SK-N-SH (cell line): Measurements from ENCODE around the gene C1QTNF8. TPM values are rescaled to one million over a fixed set of nuclear protein-coding genes. Genes with fewer than 3 reads are reported as not detected.

Experiments used
- CTCF ChIA-PET: fragments of 300-600, 350-600 bp; formaldehyde crosslinking; extraction: SDS; loops from one replicate; lab custom pipeline; 2021; lab: Yijun Ruan, JAX
- POLR2A ChIA-PET: fragments of 350-600 bp; sonication (Branson Sonifier 250); formaldehyde crosslinking; extraction: SDS; loops from one replicate; lab custom pipeline; 2020; ENCODE audit warnings: antibody characterized with exemption, inconsistent platforms; lab: Yijun Ruan, JAX
- DNase-seq: peaks from one replicate; pipeline ENCODE4 v3.0.0; 2012
- H2AFZ ChIP-seq: fragments of 200-600 bp; sonication (generic); 2 replicates; pipeline ENCODE4 v1.8.1; 2016; ENCODE audit warnings: antibody characterized with exemption, mild to moderate bottlenecking, low read depth
- H3F3A ChIP-seq: fragments of 200-600 bp; sonication (generic); replicated peaks from 2 replicates; pipeline ENCODE3; 2016; ENCODE audit warnings: antibody characterized with exemption, mild to moderate bottlenecking; ENCODE audit not compliant: insufficient read depth
- H3K27ac ChIP-seq, 2 experiments: fragments of 200-500 bp in 1 of 2; fragments of 200-600 bp in 1 of 2; sonication (Bioruptor generic) in 1 of 2; sonication (generic), shearing (Covaris generic) in 1 of 2; 2 replicates each; pipeline versions ENCODE4 v1.5.1 to v1.6.1; 2014 to 2016; ENCODE audit warnings: low read depth in 2 of 2, inconsistent platforms in 1 of 2, low read length in 1 of 2, mild to moderate bottlenecking in 1 of 2, mixed read lengths in 1 of 2
- H3K27me3 ChIP-seq: fragments of 200-600 bp; sonication (generic), shearing (Covaris generic); 2 replicates; pipeline ENCODE4 v1.6.1; 2016; ENCODE audit warnings: mixed run types; ENCODE audit not compliant: insufficient read depth
- H3K36me3 ChIP-seq, 2 experiments: fragments of 200-500 bp in 1 of 2; fragments of 200-600 bp in 1 of 2; sonication (Bioruptor generic) in 1 of 2; sonication (generic) in 1 of 2; replicated peaks in 1 of 2; 2 replicates each; pipeline versions ENCODE3 to v1.5.1; 2014 to 2016; ENCODE audit warnings: low read length in 1 of 2, mild to moderate bottlenecking in 1 of 2; ENCODE audit not compliant: insufficient read depth in 2 of 2, control insufficient read depth in 1 of 2
- H3K4me1 ChIP-seq, 2 experiments: fragments of 200-500 bp in 1 of 2; fragments of 200-600 bp in 1 of 2; sonication (Bioruptor generic) in 1 of 2; sonication (generic), shearing (Covaris generic) in 1 of 2; 2 replicates each; pipeline versions ENCODE4 v1.5.1 to v1.6.1; 2014 to 2016; ENCODE audit warnings: low read depth in 1 of 2, low read length in 1 of 2, mixed run types in 1 of 2; ENCODE audit not compliant: insufficient read depth in 2 of 2, control insufficient read depth in 1 of 2
- H3K4me2 ChIP-seq: fragments of 200-600 bp; sonication (generic), shearing (Covaris generic); 2 replicates; pipeline ENCODE4 v1.6.1; 2017; ENCODE audit warnings: mixed run types
- H3K4me3 ChIP-seq, 2 experiments: fragments of 200-500 bp in 1 of 2; fragments of 200-600 bp in 1 of 2; sonication (Bioruptor generic) in 1 of 2; sonication (generic), shearing (Covaris generic) in 1 of 2; 2 replicates each; pipeline versions ENCODE4 v1.5.1 to v1.8.1; 2014 to 2016; ENCODE audit warnings: low read depth in 2 of 2, inconsistent platforms in 1 of 2, low read length in 1 of 2, mild to moderate bottlenecking in 1 of 2, mixed read lengths in 1 of 2, moderate library complexity in 1 of 2
- H3K79me2 ChIP-seq: fragments of 200-600 bp; sonication (generic); 2 replicates; pipeline ENCODE4 v1.8.1; 2017; ENCODE audit warnings: mild to moderate bottlenecking; ENCODE audit not compliant: insufficient read depth
- H3K9ac ChIP-seq: fragments of 200-600 bp; sonication (generic); 2 replicates; pipeline ENCODE4 v1.6.1; 2017; ENCODE audit warnings: mixed run types
- H3K9me2 ChIP-seq: fragments of 200-600 bp; sonication (generic); 2 replicates; pipeline ENCODE4 v1.6.1; 2017; ENCODE audit warnings: mixed run types
- H3K9me3 ChIP-seq: fragments of 200-600 bp; sonication (generic); 2 replicates; pipeline ENCODE4 v1.6.1; 2017; ENCODE audit warnings: mixed run types, mild to moderate bottlenecking, moderate library complexity
- H4K20me1 ChIP-seq: fragments of 200-600 bp; sonication (generic); 2 replicates; pipeline ENCODE4 v1.6.1; 2017; ENCODE audit warnings: mild to moderate bottlenecking, mixed run types; ENCODE audit not compliant: insufficient read depth
- ELF1 ChIP-seq: IDR thresholded peaks from 2 replicates; pipeline ENCODE4 v1.4.0; 2012
- EP300 ChIP-seq, 2 experiments: IDR thresholded peaks; 2 replicates each; pipeline versions ENCODE4 v1.4.0 to v1.6.1; 2012; ENCODE audit warnings: borderline replicate concordance in 1 of 2, low read depth in 1 of 2, low read length in 1 of 2
- EZH2phosphoT487 ChIP-seq: fragments of 200-600 bp; sonication (generic); IDR thresholded peaks from 2 replicates; pipeline ENCODE4 v1.6.1; 2017; ENCODE audit warnings: low read depth, mixed run types, mild to moderate bottlenecking, antibody characterized with exemption, moderate library complexity, borderline replicate concordance
- FOXJ3 ChIP-seq: sonication (generic); formaldehyde crosslinking; IDR thresholded peaks from 2 replicates; pipeline ENCODE4 v1.5.1; 2020; ENCODE audit warnings: mild to moderate bottlenecking, missing genetic modification reagents
- FOXM1 ChIP-seq: IDR thresholded peaks from 2 replicates; pipeline ENCODE4 v1.4.0; 2012; ENCODE audit warnings: low read depth, mild to moderate bottlenecking
- GABPA ChIP-seq: IDR thresholded peaks from 2 replicates; pipeline ENCODE4 v1.4.0; 2012; ENCODE audit warnings: low read depth, mild to moderate bottlenecking
- GATA2 ChIP-seq: sonication (generic); formaldehyde crosslinking; IDR thresholded peaks from 2 replicates; pipeline ENCODE4 v1.5.0; 2020; ENCODE audit warnings: mild to moderate bottlenecking, missing genetic modification reagents
- NFIC ChIP-seq: IDR thresholded peaks from 2 replicates; pipeline ENCODE4 v1.4.0; 2012; ENCODE audit warnings: borderline replicate concordance
- NRF1 ChIP-seq: IDR thresholded peaks from 2 replicates; pipeline ENCODE4 v1.6.1; 2012; ENCODE audit warnings: low read depth, mild to moderate bottlenecking, low read length
- POLR2AphosphoS5 ChIP-seq: IDR thresholded peaks from 2 replicates; pipeline ENCODE4 v1.6.1; 2012; ENCODE audit warnings: low read depth, low read length
- RCOR1 ChIP-seq: fragments of 150-350 bp; IDR thresholded peaks from 2 replicates; pipeline ENCODE4 v1.6.1; 2017; ENCODE audit warnings: antibody characterized with exemption, low read length
- RFX5 ChIP-seq: IDR thresholded peaks from 2 replicates; pipeline ENCODE4 v1.6.1; 2012; ENCODE audit warnings: mild to moderate bottlenecking, improper control_type of control experiment, low read length
- SIN3A ChIP-seq: IDR thresholded peaks from 2 replicates; pipeline ENCODE4 v1.6.1; 2012; ENCODE audit warnings: low read depth, mild to moderate bottlenecking, low read length, moderate library complexity, borderline replicate concordance
- SMC3 ChIP-seq: IDR thresholded peaks from 2 replicates; pipeline ENCODE4 v1.6.1; 2012; ENCODE audit warnings: low read depth, low read length, improper control_type of control experiment
- YY1 ChIP-seq: IDR thresholded peaks from 2 replicates; pipeline ENCODE4 v1.4.0; 2012; ENCODE audit warnings: low read depth, mild to moderate bottlenecking
- WGBS: methylation state at CpG from one replicate; pipeline ENCODE4 v1.1.6; 2017; ENCODE audit warnings: low lambda C conversion rate; 5-methylcytosine and 5-hydroxymethylcytosine counted together
- polyA plus RNA-seq, 3 experiments: library from polyadenylated mRNA; depleted of rRNA; stranded (reverse); fragments of >200 nt; gene quantifications; 2 replicates each; pipeline ENCODE4 v1.2.3, GENCODE V29; 2012
- TF ChIP-seq, protein P1 (sequence below): IDR thresholded peaks from 2 replicates; pipeline ENCODE4 v1.6.1; 2012; ENCODE audit warnings: mild to moderate bottlenecking, low read depth, low read length, moderate library complexity
- TF ChIP-seq, protein P2 (sequence below): fragments of 150-350 bp; IDR thresholded peaks from 2 replicates; pipeline ENCODE4 v1.6.1; 2017; ENCODE audit warnings: antibody characterized with exemption, low read length, low read depth, borderline replicate concordance
- TF ChIP-seq, protein P3 (sequence below): IDR thresholded peaks from 2 replicates; pipeline ENCODE4 v1.4.0; 2012; ENCODE audit warnings: low read depth, borderline replicate concordance
- TF ChIP-seq, protein P4 (sequence below): fragments of 150-350 bp; IDR thresholded peaks from 2 replicates; pipeline ENCODE4 v1.6.1; 2016; ENCODE audit warnings: mild to moderate bottlenecking, low read depth, low read length

The C1QTNF8 gene
- polyA plus RNA-seq, 1 of the 3 experiments (the other 2 are of a cell fraction), result not detected

DNA sequence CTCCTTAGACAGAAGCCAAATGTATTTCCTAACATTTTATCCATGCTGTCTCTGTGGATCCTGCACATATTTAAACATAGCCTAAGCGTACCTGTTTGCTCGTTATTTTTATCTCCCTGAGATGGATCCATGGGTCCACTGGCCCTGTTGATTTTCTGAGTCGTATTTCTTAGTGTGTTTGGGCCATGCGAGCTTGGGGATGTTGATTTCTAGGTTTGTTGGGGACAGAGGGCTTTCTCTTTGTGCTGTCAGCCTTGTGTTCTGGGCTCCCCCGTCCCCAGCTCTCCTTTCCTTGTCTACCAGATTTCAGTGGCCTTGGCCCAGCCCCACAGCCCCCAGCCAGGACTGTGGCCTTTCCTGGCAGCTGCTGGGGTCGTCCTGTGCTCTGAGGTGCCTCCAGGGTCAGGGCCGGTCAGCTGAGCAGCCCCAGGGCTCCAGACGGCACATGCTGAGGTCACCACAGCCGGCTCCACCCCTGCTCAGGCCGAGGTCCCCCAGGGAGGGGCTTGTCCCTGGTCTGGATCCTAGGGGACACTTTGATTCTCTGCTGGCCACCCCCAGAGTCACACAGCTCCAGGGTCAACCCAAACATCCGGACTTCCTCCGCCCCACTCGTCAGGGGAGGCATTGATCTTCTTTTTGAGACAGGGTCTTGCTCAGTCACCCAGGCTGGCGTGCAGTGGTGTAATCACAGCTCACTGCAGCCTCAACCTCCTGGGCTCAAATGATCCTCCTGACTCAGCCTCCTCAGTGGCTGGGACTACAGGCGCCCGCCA lies 19.1 kb downstream of the C1QTNF8 start:
- no peak for DNase-seq
- no peak overlapping the region for H2AFZ ChIP-seq
- H3K36me3 ChIP-seq, result no peaks in the 10 kb centered on the region
- no peaks in the 10 kb centered on the region for H3K4me1 ChIP-seq
- no peak overlapping the region for H3K4me2 ChIP-seq
- ChIA-PET POLR2A (no interaction called here), CTCF (interaction anchor here (1.5 kb wide), 1 partner anchor 22 kb away, joined by 4 read pairs; no protein-coding TSS in a partner anchor)
- no peak overlapping the region for H3K27ac ChIP-seq
- H3K9me3 ChIP-seq, result no peaks in the 10 kb centered on the region
- H3K9me2 ChIP-seq, result no peaks in the 10 kb centered on the region
- H3K4me3 ChIP-seq, result no peak overlapping the region
- H4K20me1 ChIP-seq, result peaks cover 8% of the 10 kb centered on the region; the same call in 1 of the 2 replicates
- H3F3A ChIP-seq, result peaks cover 4% of the 10 kb centered on the region
- H3K9ac ChIP-seq, result no peak overlapping the region
- WGBS, result 13% methylated on average over 13 of the region's 16 CpGs
- H3K79me2 ChIP-seq, result no peaks in the 10 kb centered on the region
- no peak for TF ChIP-seq RCOR1
- TF ChIP-seq ELF1, result no peak
- no peak for TF ChIP-seq FOXM1
- no peak for TF ChIP-seq GATA2 (CRISPR knock-in tag)
- no peak for TF ChIP-seq EP300 (IDR thresholded peaks at IDR 0.05; ENCODE audit: borderline replicate concordance in 1 of 2, low read depth in 1 of 2, low read length in 1 of 2)
- no peak for TF ChIP-seq SMC3
- TF ChIP-seq FOXJ3 (CRISPR knock-in tag), result no peak
- TF ChIP-seq, protein P1, sequence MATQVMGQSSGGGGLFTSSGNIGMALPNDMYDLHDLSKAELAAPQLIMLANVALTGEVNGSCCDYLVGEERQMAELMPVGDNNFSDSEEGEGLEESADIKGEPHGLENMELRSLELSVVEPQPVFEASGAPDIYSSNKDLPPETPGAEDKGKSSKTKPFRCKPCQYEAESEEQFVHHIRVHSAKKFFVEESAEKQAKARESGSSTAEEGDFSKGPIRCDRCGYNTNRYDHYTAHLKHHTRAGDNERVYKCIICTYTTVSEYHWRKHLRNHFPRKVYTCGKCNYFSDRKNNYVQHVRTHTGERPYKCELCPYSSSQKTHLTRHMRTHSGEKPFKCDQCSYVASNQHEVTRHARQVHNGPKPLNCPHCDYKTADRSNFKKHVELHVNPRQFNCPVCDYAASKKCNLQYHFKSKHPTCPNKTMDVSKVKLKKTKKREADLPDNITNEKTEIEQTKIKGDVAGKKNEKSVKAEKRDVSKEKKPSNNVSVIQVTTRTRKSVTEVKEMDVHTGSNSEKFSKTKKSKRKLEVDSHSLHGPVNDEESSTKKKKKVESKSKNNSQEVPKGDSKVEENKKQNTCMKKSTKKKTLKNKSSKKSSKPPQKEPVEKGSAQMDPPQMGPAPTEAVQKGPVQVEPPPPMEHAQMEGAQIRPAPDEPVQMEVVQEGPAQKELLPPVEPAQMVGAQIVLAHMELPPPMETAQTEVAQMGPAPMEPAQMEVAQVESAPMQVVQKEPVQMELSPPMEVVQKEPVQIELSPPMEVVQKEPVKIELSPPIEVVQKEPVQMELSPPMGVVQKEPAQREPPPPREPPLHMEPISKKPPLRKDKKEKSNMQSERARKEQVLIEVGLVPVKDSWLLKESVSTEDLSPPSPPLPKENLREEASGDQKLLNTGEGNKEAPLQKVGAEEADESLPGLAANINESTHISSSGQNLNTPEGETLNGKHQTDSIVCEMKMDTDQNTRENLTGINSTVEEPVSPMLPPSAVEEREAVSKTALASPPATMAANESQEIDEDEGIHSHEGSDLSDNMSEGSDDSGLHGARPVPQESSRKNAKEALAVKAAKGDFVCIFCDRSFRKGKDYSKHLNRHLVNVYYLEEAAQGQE, result no peak
- TF ChIP-seq YY1, result no peak
- no peak for TF ChIP-seq NFIC
- TF ChIP-seq POLR2AphosphoS5, result no peak
- no peak for TF ChIP-seq NRF1
- TF ChIP-seq RFX5, result no peak
- no peak for TF ChIP-seq SIN3A
- TF ChIP-seq EZH2phosphoT487, result no peak
- TF ChIP-seq GABPA, result no peak
- TF ChIP-seq, protein P2, sequence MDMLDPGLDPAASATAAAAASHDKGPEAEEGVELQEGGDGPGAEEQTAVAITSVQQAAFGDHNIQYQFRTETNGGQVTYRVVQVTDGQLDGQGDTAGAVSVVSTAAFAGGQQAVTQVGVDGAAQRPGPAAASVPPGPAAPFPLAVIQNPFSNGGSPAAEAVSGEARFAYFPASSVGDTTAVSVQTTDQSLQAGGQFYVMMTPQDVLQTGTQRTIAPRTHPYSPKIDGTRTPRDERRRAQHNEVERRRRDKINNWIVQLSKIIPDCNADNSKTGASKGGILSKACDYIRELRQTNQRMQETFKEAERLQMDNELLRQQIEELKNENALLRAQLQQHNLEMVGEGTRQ, result no peak
- TF ChIP-seq, protein P3, sequence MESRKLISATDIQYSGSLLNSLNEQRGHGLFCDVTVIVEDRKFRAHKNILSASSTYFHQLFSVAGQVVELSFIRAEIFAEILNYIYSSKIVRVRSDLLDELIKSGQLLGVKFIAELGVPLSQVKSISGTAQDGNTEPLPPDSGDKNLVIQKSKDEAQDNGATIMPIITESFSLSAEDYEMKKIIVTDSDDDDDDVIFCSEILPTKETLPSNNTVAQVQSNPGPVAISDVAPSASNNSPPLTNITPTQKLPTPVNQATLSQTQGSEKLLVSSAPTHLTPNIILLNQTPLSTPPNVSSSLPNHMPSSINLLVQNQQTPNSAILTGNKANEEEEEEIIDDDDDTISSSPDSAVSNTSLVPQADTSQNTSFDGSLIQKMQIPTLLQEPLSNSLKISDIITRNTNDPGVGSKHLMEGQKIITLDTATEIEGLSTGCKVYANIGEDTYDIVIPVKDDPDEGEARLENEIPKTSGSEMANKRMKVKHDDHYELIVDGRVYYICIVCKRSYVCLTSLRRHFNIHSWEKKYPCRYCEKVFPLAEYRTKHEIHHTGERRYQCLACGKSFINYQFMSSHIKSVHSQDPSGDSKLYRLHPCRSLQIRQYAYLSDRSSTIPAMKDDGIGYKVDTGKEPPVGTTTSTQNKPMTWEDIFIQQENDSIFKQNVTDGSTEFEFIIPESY, result no peak
- TF ChIP-seq, protein P4, sequence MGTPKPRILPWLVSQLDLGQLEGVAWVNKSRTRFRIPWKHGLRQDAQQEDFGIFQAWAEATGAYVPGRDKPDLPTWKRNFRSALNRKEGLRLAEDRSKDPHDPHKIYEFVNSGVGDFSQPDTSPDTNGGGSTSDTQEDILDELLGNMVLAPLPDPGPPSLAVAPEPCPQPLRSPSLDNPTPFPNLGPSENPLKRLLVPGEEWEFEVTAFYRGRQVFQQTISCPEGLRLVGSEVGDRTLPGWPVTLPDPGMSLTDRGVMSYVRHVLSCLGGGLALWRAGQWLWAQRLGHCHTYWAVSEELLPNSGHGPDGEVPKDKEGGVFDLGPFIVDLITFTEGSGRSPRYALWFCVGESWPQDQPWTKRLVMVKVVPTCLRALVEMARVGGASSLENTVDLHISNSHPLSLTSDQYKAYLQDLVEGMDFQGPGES, result no peak
- H3K27me3 ChIP-seq, result peaks cover 89% of the 10 kb centered on the region
